Measurements from ENCODE around the gene PMAIP1.

Gene PMAIP1

DNA sequence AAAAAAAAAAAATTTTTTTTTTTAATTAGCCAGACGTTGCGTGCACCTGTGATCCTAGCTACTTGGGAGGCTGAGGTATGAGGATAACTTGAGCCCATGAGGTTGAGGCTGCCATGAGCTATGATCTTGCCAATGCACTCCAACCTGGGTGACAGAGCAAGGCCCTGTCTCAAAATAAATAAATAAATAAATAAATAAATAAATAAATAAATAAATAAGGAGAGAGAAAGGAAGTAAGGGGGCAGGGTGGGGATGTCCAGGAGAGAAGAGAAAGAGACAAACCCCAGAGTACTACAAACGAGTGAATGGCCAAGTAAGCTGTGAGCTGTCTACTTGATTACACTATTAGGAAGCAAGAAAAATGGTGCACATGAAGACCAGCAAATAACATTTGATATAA lies 7.7 kb upstream of the PMAIP1 start:
- TF ChIP-seq ZFX (IDR thresholded peaks at IDR 0.05; ENCODE audit: borderline replicate concordance) (no peak), CTCF (IDR thresholded peaks at IDR 0.05) (no peak)
- H3K27ac ChIP-seq = no peak overlapping the region

DNA sequence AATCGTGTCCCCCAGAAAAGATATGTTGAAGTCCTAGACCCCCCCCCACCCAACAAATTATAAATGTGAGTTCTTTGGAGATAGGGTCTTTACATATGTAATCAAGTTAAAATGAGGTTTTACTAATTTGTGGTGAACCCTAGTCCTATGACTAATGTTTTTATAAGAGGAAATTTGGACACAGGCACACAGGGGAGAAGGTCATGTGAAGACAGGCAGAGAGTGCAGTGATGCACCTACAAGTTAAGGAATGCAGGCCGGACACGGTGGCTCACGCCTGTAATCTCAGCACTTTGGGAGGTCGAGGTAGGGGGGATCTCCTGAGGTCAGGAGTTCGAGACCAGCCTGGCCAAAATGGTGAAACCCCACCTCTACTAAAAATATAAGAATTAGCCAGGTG lies 5.8 kb upstream of the PMAIP1 start:
- TF ChIP-seq ZFX (IDR thresholded peaks at IDR 0.05; ENCODE audit: borderline replicate concordance) (no peak), CTCF (IDR thresholded peaks at IDR 0.05) (no peak)
- no peak overlapping the region for H3K27ac ChIP-seq

DNA sequence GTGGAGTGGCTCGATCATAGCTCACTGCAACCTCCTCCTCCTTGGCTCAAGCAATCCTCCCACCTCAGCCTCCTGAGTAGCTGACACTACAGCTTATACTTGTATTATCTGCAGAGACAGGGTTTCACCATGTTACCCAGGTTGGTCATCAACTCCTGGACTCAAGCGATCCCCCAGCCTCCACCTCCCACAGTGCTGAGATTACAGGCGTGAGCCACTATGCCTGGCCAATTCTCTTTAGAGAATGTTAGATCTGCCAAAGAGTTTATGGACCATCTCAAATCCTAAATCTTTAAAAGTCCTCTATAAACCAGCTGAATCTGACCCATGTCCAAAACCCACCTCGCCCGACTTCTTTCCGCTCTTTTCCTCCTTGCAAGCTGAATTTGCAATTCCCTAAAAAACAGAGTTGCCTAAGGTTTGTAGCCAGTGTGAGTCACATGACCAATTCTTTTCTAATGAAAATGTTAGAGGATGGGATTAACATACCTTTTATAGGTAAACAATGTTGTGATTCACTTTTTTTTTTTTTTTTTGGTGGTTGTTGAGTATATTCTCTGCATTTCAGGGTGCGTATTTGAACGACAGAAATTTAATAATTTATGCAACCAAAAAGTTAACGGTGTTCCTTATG lies 2.4 kb upstream of the PMAIP1 start:
- no peak for TF ChIP-seq ZFX (IDR thresholded peaks at IDR 0.05; ENCODE audit: borderline replicate concordance)
- no peak for TF ChIP-seq CTCF (IDR thresholded peaks at IDR 0.05)
- H3K27ac ChIP-seq = no peak overlapping the region

DNA sequence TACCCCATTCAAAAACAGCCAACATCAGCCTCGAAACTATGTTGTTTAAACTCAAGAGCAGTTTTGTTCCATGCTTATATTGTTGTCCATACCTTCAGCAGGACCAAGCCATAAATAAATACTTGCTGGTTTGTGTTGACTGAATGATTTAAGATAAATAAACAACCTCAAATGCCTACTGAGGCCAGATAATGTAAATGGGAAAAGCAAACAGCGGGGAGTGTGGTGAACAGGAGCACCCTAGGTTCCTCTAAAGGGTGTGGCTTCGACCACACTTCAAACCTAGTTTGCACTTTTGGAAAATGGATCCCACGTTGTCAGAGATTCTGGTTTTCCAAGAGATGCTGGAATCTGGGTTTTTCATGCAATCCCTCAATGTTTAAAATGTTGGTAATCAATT lies 1.7 kb upstream of the PMAIP1 start:
- no peak for TF ChIP-seq ZFX (IDR thresholded peaks at IDR 0.05; ENCODE audit: borderline replicate concordance)
- no peak for TF ChIP-seq CTCF (IDR thresholded peaks at IDR 0.05)
- no peak overlapping the region for H3K27ac ChIP-seq

- TF ChIP-seq ZFX (IDR thresholded peaks at IDR 0.05; ENCODE audit: borderline replicate concordance) (no peak), CTCF (IDR thresholded peaks at IDR 0.05) (no peak)
- H3K27ac ChIP-seq = peak overlapping the region; percentile 93
Measured at GRCh38 chr18:59898609-59899297, 1.0 kb upstream of the PMAIP1 start.

DNA sequence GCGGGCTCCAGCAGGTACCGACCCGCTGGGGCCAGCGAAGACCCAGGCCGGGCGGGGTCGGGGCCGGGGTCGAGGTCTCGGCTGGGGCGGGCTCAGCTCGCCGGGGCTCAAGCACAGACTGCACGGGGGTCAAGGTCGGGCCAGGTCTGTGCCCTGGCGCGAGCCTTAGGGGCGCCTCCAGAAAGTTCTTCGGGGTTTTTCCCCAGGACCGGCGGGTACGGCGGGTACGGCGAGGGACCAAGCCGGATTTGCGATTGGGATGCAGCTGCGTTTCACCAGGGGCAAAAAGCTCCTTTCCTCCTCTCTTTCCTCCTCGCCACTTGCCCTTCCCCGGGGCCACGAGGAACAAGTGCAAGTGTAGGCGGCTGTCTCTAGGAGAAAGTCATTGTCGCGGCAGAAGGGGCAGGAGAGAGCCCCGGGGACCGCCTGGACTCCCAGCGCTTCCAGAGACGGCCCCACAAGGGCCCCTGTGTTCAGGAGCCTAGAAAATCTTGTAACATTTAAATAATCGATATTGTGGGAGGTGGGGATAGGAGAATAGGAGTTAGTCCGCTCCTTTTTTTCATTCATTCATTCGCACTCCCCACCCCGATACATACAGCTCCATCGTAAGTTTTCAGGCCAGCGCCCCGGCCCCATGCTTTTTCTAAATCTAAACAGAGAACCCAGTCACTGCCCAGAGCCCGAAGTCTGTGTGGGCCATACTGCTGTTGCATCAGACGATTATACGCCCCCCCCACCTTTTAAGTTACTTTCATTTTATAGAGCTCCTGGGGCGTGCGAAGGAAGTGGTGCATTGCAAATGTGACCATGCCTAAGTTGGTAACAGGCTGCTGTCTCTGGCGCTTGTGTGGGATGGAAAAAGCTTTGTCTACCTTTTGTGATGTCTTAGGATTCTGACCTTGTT lies 679 bp downstream of the PMAIP1 start:
- peak overlapping the region; percentile 93 for H3K27ac ChIP-seq

More for the DNA sequence above, 679 bp downstream of the PMAIP1 start:
- TF ChIP-seq CTCF (IDR thresholded peaks at IDR 0.05) (0 out of 2 replicates have a peak, but pooled peaks have one; percentile 11), ZFX (IDR thresholded peaks at IDR 0.05; ENCODE audit: borderline replicate concordance) (no peak)
